Activated CD4-positive, alpha-beta T cell treated with anti-CD3 and anti-CD28 coated beads for 36 hours (primary cell): ENCODE results near the gene PRSS2. TPM values are rescaled to one million over a fixed set of nuclear protein-coding genes. Genes with fewer than 3 reads are reported as not detected.

ENCODE experiments used
- ATAC-seq: fragments of 200-7000 bp; cut with Tn5 transposase; one replicate; pipeline ENCODE4 v1.10.0; 2021; ENCODE audit warnings: mild to moderate bottlenecking, moderate library complexity
- CTCF ChIA-PET: fragments of 350-600 bp; sonication (Branson Sonifier 250); formaldehyde crosslinking; loops from one replicate; lab custom pipeline; 2021; ENCODE audit warnings: antibody characterized with exemption; lab: Charles Lee
- POLR2A ChIA-PET: fragments of 350-600 bp; sonication (Branson Sonifier 250); formaldehyde crosslinking; loops from one replicate; lab custom pipeline; 2021; ENCODE audit warnings: antibody characterized with exemption, inconsistent platforms; lab: Charles Lee
- DNase-seq: peaks from one replicate; pipeline ENCODE4 v3.0.0-alpha.2; 2020
- H3K27ac Mint-ChIP-seq: one replicate; pipeline ENCODE4 v1.8.0; 2021; ENCODE audit warnings: mixed read lengths
- H3K27me3 Mint-ChIP-seq: one replicate; pipeline ENCODE4 v1.8.0; 2021; ENCODE audit warnings: mixed read lengths
- H3K36me3 Mint-ChIP-seq: one replicate; pipeline ENCODE4 v1.8.0; 2021; ENCODE audit warnings: low read depth, mixed read lengths
- H3K4me1 Mint-ChIP-seq: one replicate; pipeline ENCODE4 v1.8.0; 2021; ENCODE audit warnings: mixed read lengths
- H3K4me3 Mint-ChIP-seq: one replicate; pipeline ENCODE4 v1.8.0; 2021; ENCODE audit warnings: mild to moderate bottlenecking, moderate library complexity, mixed read lengths
- H3K9me3 Mint-ChIP-seq: one replicate; pipeline ENCODE4 v1.8.0; 2021; ENCODE audit warnings: low read depth, mixed read lengths
- intact Hi-C, 2 experiments: fragments of 100-400 bp; cut with DNase I in 1 of 2; cut with micrococcal nuclease in 1 of 2; formaldehyde crosslinking; loops; one replicate each; pipeline versions ENCODE4 v1.14.2 to v1.15.1; 2022 to 2024; cut with DNase I, micrococcal nuclease
- total RNA-seq, 2 experiments: library from RNA; stranded (reverse); gene quantifications; one replicate each; pipeline ENCODE4 v1.2.3, GENCODE V29; 2021

PRSS2 gene
- total RNA-seq, 2 experiments from 2014 or later = not detected

GRCh38 chr7:142811154-142811737, 40.5 kb downstream of the PRSS2 start:
- Mint-ChIP-seq H3K27ac (peak overlapping the region; percentile 99), H3K4me3 (peak overlapping the region; percentile 68), H3K9me3 (no peaks in the 10 kb centered on the region), H3K36me3 (no peaks in the 10 kb centered on the region), H3K4me1 (peaks cover 83% of the 10 kb centered on the region), H3K27me3 (no peaks in the 10 kb centered on the region)
- ChIA-PET CTCF (interaction anchor here (0.6 to 11.2 kb wide), 53 partner anchors 9 to 509 kb away, joined by 3 to 182 read pairs (median 5); no protein-coding TSS in a partner anchor), POLR2A (interaction anchor here (0.6 to 6.3 kb wide), 9 partner anchors 14 to 492 kb away, joined by 3 to 176 read pairs (median 5); no protein-coding TSS in a partner anchor)
- DNase-seq (peak; percentile 52), ATAC-seq (no peak)
- intact Hi-C loops = loop anchor here (1.0 to 10.0 kb wide), 14 partner anchors 43 to 836 kb away; partner anchors contain the start of gene TAS2R38 (in 1 of the 2)

- H3K27me3 Mint-ChIP-seq = no peaks in the 10 kb centered on the region
- H3K4me1 Mint-ChIP-seq = peaks cover 75% of the 10 kb centered on the region
- DNase-seq = no peak
- ChIA-PET POLR2A (interaction anchor here (0.9 to 6.3 kb wide), 5 partner anchors 15 to 180 kb away, joined by 3 to 176 read pairs (median 6); no protein-coding TSS in a partner anchor), CTCF (interaction anchor here (0.5 to 11.2 kb wide), 35 partner anchors 8 to 511 kb away, joined by 3 to 182 read pairs (median 5); no protein-coding TSS in a partner anchor)
- H3K27ac Mint-ChIP-seq = peak overlapping the region; percentile 99
- no peak for ATAC-seq
- H3K4me3 Mint-ChIP-seq = peak overlapping the region; percentile 65
- H3K9me3 Mint-ChIP-seq = no peaks in the 10 kb centered on the region
- H3K36me3 Mint-ChIP-seq = no peaks in the 10 kb centered on the region
- intact Hi-C loops = loop anchor here in 1 of 2 experiments (1.0 to 10.0 kb wide), 4 partner anchors 180 to 838 kb away; partner anchors contain the start of gene TAS2R38
Observed at GRCh38 chr7:142812437-142813215, 41.9 kb downstream of the PRSS2 start.

- peak; percentile 41 for DNase-seq
- ChIA-PET CTCF (interaction anchor here (0.6 to 11.2 kb wide), 25 partner anchors 7 to 512 kb away, joined by 3 to 182 read pairs (median 5); no protein-coding TSS in a partner anchor), POLR2A (interaction anchor here (0.5 to 1.2 kb wide), 5 partner anchors 23 to 1076 kb away, joined by 3 to 4 read pairs (median 3); no protein-coding TSS in a partner anchor)
Observed at GRCh38 chr7:142813226-142813625, 42.5 kb downstream of the PRSS2 start.

GRCh38 chr7:142813699-142814098, 42.9 kb downstream of the PRSS2 start:
- peaks cover 72% of the 10 kb centered on the region for H3K4me1 Mint-ChIP-seq
- CTCF ChIA-PET = interaction anchor here (0.5 to 11.2 kb wide), 29 partner anchors 7 to 667 kb away, joined by 3 to 182 read pairs (median 5); no protein-coding TSS in a partner anchor
- POLR2A ChIA-PET = interaction anchor here (0.5 to 1.2 kb wide), 5 partner anchors 23 to 1076 kb away, joined by 3 to 4 read pairs (median 3); no protein-coding TSS in a partner anchor
- no peaks in the 10 kb centered on the region for H3K9me3 Mint-ChIP-seq
- H3K4me3 Mint-ChIP-seq = peak overlapping the region; percentile 65
- peak overlapping the region; percentile 99 for H3K27ac Mint-ChIP-seq
- no peaks in the 10 kb centered on the region for H3K36me3 Mint-ChIP-seq
- intact Hi-C loops = loop anchor here in 1 of 2 experiments (1.0 to 10.0 kb wide), 4 partner anchors 181 to 839 kb away; partner anchors contain the start of gene TAS2R38
- no peak for ATAC-seq
- H3K27me3 Mint-ChIP-seq = no peaks in the 10 kb centered on the region
- no peak for DNase-seq

More at GRCh38 chr7:142813226-142813625, 42.5 kb downstream of the PRSS2 start:
- ATAC-seq = no peak
- Mint-ChIP-seq H3K9me3 (no peaks in the 10 kb centered on the region), H3K27me3 (no peaks in the 10 kb centered on the region), H3K27ac (peak overlapping the region; percentile 99), H3K4me1 (peaks cover 73% of the 10 kb centered on the region), H3K36me3 (no peaks in the 10 kb centered on the region), H3K4me3 (peak overlapping the region; percentile 65)
- intact Hi-C loops = loop anchor here in 1 of 2 experiments (1.0 to 10.0 kb wide), 4 partner anchors 181 to 838 kb away; partner anchors contain the start of gene TAS2R38

- no peaks in the 10 kb centered on the region for H3K9me3 Mint-ChIP-seq
- H3K27me3 Mint-ChIP-seq = no peaks in the 10 kb centered on the region
- peak overlapping the region; percentile 43 for H3K4me3 Mint-ChIP-seq
- H3K4me1 Mint-ChIP-seq = peaks cover 72% of the 10 kb centered on the region
- no peak for ATAC-seq
- POLR2A ChIA-PET = interaction anchor here (0.5 kb wide), 1 partner anchor 17 kb away, joined by 3 read pairs; no protein-coding TSS in a partner anchor
- intact Hi-C loops = loop anchor here in 1 of 2 experiments (5.0 to 10.0 kb wide), 3 partner anchors 188 to 840 kb away; partner anchors contain the start of gene TAS2R38
- no peak for DNase-seq
- CTCF ChIA-PET = interaction anchor here (0.5 to 11.2 kb wide), 17 partner anchors 18 to 666 kb away, joined by 3 to 182 read pairs (median 4); no protein-coding TSS in a partner anchor
- H3K27ac Mint-ChIP-seq = peak overlapping the region; percentile 45
- H3K36me3 Mint-ChIP-seq = no peaks in the 10 kb centered on the region
Observed at GRCh38 chr7:142814451-142814850, 43.7 kb downstream of the PRSS2 start.

GRCh38 chr7:142815134-142815533, 44.4 kb downstream of the PRSS2 start:
- Mint-ChIP-seq H3K9me3 (no peaks in the 10 kb centered on the region), H3K4me3 (no peak overlapping the region), H3K4me1 (peaks cover 65% of the 10 kb centered on the region), H3K36me3 (no peaks in the 10 kb centered on the region), H3K27ac (peak overlapping the region; percentile 7), H3K27me3 (no peaks in the 10 kb centered on the region)
- ChIA-PET CTCF (interaction anchor here (0.7 to 11.2 kb wide), 9 partner anchors 19 to 492 kb away, joined by 3 to 182 read pairs (median 6); no protein-coding TSS in a partner anchor), POLR2A (interaction anchor here (1.4 kb wide), 1 partner anchor 16 kb away, joined by 3 read pairs; no protein-coding TSS in a partner anchor)
- ATAC-seq (peak; percentile 21), DNase-seq (no peak)
- intact Hi-C loops = loop anchor here in 1 of 2 experiments (10.0 kb wide), 1 partner anchor 840 kb away; the partner anchor contains the start of gene TAS2R38

GRCh38 chr7:142817506-142817905, 46.7 kb downstream of the PRSS2 start:
- no peak overlapping the region for H3K4me3 Mint-ChIP-seq
- H3K36me3 Mint-ChIP-seq = no peaks in the 10 kb centered on the region
- no peaks in the 10 kb centered on the region for H3K27me3 Mint-ChIP-seq
- ChIA-PET POLR2A (interaction anchor here (0.6 kb wide), 1 partner anchor 515 kb away, joined by 11 read pairs; no protein-coding TSS in a partner anchor), CTCF (interaction anchor here (0.7 to 2.7 kb wide), 7 partner anchors 10 to 493 kb away, joined by 3 to 9 read pairs (median 5); no protein-coding TSS in a partner anchor)
- peak overlapping the region; percentile 2 for H3K27ac Mint-ChIP-seq
- H3K9me3 Mint-ChIP-seq = peaks cover 1% of the 10 kb centered on the region
- no peak for DNase-seq
- H3K4me1 Mint-ChIP-seq = peaks cover 43% of the 10 kb centered on the region
- ATAC-seq = peak; percentile 42
- intact Hi-C loops = loop anchor here in 1 of 2 experiments (10.0 kb wide), 1 partner anchor 843 kb away; the partner anchor contains the start of gene TAS2R38

- Mint-ChIP-seq H3K27ac (no peak overlapping the region), H3K36me3 (no peaks in the 10 kb centered on the region), H3K27me3 (no peaks in the 10 kb centered on the region), H3K4me3 (no peak overlapping the region), H3K4me1 (peaks cover 24% of the 10 kb centered on the region), H3K9me3 (peaks cover 1% of the 10 kb centered on the region)
- POLR2A ChIA-PET = no interaction called here
- intact Hi-C loops = loop anchor here in 1 of 2 experiments (10.0 kb wide), 1 partner anchor 845 kb away; the partner anchor contains the start of gene TAS2R38
- CTCF ChIA-PET = interaction anchor here (0.6 to 4.0 kb wide), 5 partner anchors 8 to 396 kb away, joined by 3 to 39 read pairs (median 4); no protein-coding TSS in a partner anchor
- DNase-seq (no peak), ATAC-seq (no peak)
Observed at GRCh38 chr7:142819530-142819929, 48.8 kb downstream of the PRSS2 start.

- H3K36me3 Mint-ChIP-seq = peaks cover 2% of the 10 kb centered on the region
Observed at GRCh38 chr7:142822714-142823113, 51.9 kb downstream of the PRSS2 start.

More at GRCh38 chr7:142822714-142823113, 51.9 kb downstream of the PRSS2 start:
- DNase-seq = no peak
- ChIA-PET POLR2A (no interaction called here), CTCF (interaction anchor here (1.0 kb wide), 3 partner anchors 12 to 306 kb away, joined by 3 to 4 read pairs (median 4); no protein-coding TSS in a partner anchor)
- no peak overlapping the region for H3K4me3 Mint-ChIP-seq
- intact Hi-C loops = no loop called here
- peaks cover 4% of the 10 kb centered on the region for H3K9me3 Mint-ChIP-seq
- no peak overlapping the region for H3K27ac Mint-ChIP-seq
- ATAC-seq = no peak
- H3K4me1 Mint-ChIP-seq = peaks cover 16% of the 10 kb centered on the region
- no peaks in the 10 kb centered on the region for H3K27me3 Mint-ChIP-seq
